Endothelial cell (in vitro differentiated cells): ENCODE results near the gene ARHGAP24. TPM values are rescaled to one million over a fixed set of nuclear protein-coding genes. Genes with fewer than 3 reads are reported as not detected.

Source experiments
- DNase-seq: peaks from one replicate; pipeline ENCODE4 v3.0.0; 2021; ENCODE audit warnings: low spot score
- H3K27ac Mint-ChIP-seq: one replicate; pipeline ENCODE4 v1.8.0; 2021; ENCODE audit warnings: mixed read lengths, inconsistent platforms; ENCODE audit not compliant: unreplicated experiment
- H3K27me3 Mint-ChIP-seq: one replicate; pipeline ENCODE4 v1.8.0; 2021; ENCODE audit warnings: mild to moderate bottlenecking, moderate library complexity, mixed read lengths, inconsistent platforms; ENCODE audit not compliant: unreplicated experiment
- H3K36me3 Mint-ChIP-seq: one replicate; pipeline ENCODE4 v1.8.0; 2021; ENCODE audit warnings: mild to moderate bottlenecking, low read depth, mixed read lengths, inconsistent platforms; ENCODE audit not compliant: unreplicated experiment
- H3K4me1 Mint-ChIP-seq: one replicate; pipeline ENCODE4 v1.8.0; 2021; ENCODE audit warnings: mild to moderate bottlenecking, mixed read lengths, inconsistent platforms; ENCODE audit not compliant: unreplicated experiment
- H3K4me3 Mint-ChIP-seq: one replicate; pipeline ENCODE4 v1.8.0; 2021; ENCODE audit warnings: mild to moderate bottlenecking, mixed read lengths, inconsistent platforms; ENCODE audit not compliant: unreplicated experiment
- H3K9me3 Mint-ChIP-seq: one replicate; pipeline ENCODE4 v1.8.0; 2021; ENCODE audit warnings: mixed read lengths, inconsistent platforms; ENCODE audit not compliant: unreplicated experiment
- CTCF ChIP-seq: fragments of 200-600 bp; sonication (generic); IDR thresholded peaks from one replicate; pipeline ENCODE4 v1.5.0; 2021; ENCODE audit warnings: antibody characterized with exemption; ENCODE audit not compliant: unreplicated experiment
- total RNA-seq: library from RNA; stranded (reverse); fragmentation: NEBNext Ultra II Directional; extraction: Animal tissue kit (Norgen Biotek cat#: 25700); gene quantifications from one replicate; pipeline ENCODE4 v1.2.1, GENCODE V29; 2021; ENCODE audit not compliant: unreplicated experiment

Gene ARHGAP24
- total RNA-seq, 1 donor from 2014 or later: 5.0 TPM

GRCh38 chr4:85676050-85676425 lies 201.1 kb downstream of the ARHGAP24 start:
- Mint-ChIP-seq H3K4me3 (no peak overlapping the region), H3K36me3 (no peaks in the 10 kb centered on the region), H3K27me3 (peaks cover 1% of the 10 kb centered on the region), H3K9me3 (no peaks in the 10 kb centered on the region), H3K27ac (no peak overlapping the region), H3K4me1 (peaks cover 8% of the 10 kb centered on the region)
- no peak for DNase-seq
- TF ChIP-seq CTCF: no peak

GRCh38 chr4:85676850-85677590 lies 202.1 kb downstream of the ARHGAP24 start:
- peaks cover 11% of the 10 kb centered on the region for H3K4me1 Mint-ChIP-seq
- no peaks in the 10 kb centered on the region for H3K36me3 Mint-ChIP-seq
- no peak overlapping the region for H3K27ac Mint-ChIP-seq
- no peak for DNase-seq
- TF ChIP-seq CTCF: no peak
- no peak overlapping the region for H3K4me3 Mint-ChIP-seq
- peaks cover 1% of the 10 kb centered on the region for H3K27me3 Mint-ChIP-seq
- H3K9me3 Mint-ChIP-seq: no peaks in the 10 kb centered on the region

- no peak for TF ChIP-seq CTCF
- no peaks in the 10 kb centered on the region for H3K36me3 Mint-ChIP-seq
- DNase-seq: no peak
- no peak overlapping the region for H3K4me3 Mint-ChIP-seq
- H3K27ac Mint-ChIP-seq: no peak overlapping the region
- peaks cover 1% of the 10 kb centered on the region for H3K27me3 Mint-ChIP-seq
- no peaks in the 10 kb centered on the region for H3K9me3 Mint-ChIP-seq
- peaks cover 4% of the 10 kb centered on the region for H3K4me1 Mint-ChIP-seq
Measured at GRCh38 chr4:85681221-85681657, 206.3 kb downstream of the ARHGAP24 start.

GRCh38 chr4:85681921-85682320 lies 207.0 kb downstream of the ARHGAP24 start:
- Mint-ChIP-seq H3K9me3 (no peaks in the 10 kb centered on the region), H3K4me3 (no peak overlapping the region), H3K4me1 (peaks cover 4% of the 10 kb centered on the region), H3K27me3 (no peaks in the 10 kb centered on the region), H3K36me3 (no peaks in the 10 kb centered on the region), H3K27ac (no peak overlapping the region)
- TF ChIP-seq CTCF: no peak
- no peak for DNase-seq

GRCh38 chr4:85682391-85682790 lies 207.4 kb downstream of the ARHGAP24 start:
- no peaks in the 10 kb centered on the region for H3K36me3 Mint-ChIP-seq
- H3K27me3 Mint-ChIP-seq: no peaks in the 10 kb centered on the region
- no peak overlapping the region for H3K27ac Mint-ChIP-seq
- no peak for TF ChIP-seq CTCF
- DNase-seq: no peak
- no peaks in the 10 kb centered on the region for H3K9me3 Mint-ChIP-seq
- peaks cover 4% of the 10 kb centered on the region for H3K4me1 Mint-ChIP-seq
- H3K4me3 Mint-ChIP-seq: no peak overlapping the region
